Measurements from ENCODE around the gene FOXJ3. TPM values are rescaled to one million over a fixed set of nuclear protein-coding genes. Genes with fewer than 3 reads are reported as not detected.

The FOXJ3 gene
- total RNA-seq, 3 donors from 2014 or later, result 47.8 to 50.5 (median 49.8) TPM

- Mint-ChIP-seq H3K9me3 (no peaks in the 10 kb centered on the region), H3K36me3 (ENCODE audit: insufficient read depth) (peaks cover 12% of the 10 kb centered on the region), H3K4me1 (ENCODE audit: low read depth) (peaks cover 90% of the 10 kb centered on the region), H3K27me3 (ENCODE audit: low read depth) (no peaks in the 10 kb centered on the region), H3K4me3 (no peak overlapping the region)
- DNase-seq (no peak), ATAC-seq (no peak)
These were observed 10.5 kb downstream of the FOXJ3 start for GRCh38 chr1:42324398-42325013.

- Mint-ChIP-seq H3K36me3 (ENCODE audit: insufficient read depth) (peaks cover 12% of the 10 kb centered on the region), H3K4me3 (no peak overlapping the region), H3K27me3 (ENCODE audit: low read depth) (no peaks in the 10 kb centered on the region), H3K4me1 (ENCODE audit: low read depth) (peaks cover 90% of the 10 kb centered on the region), H3K9me3 (no peaks in the 10 kb centered on the region)
- ATAC-seq (no peak), DNase-seq (no peak)
These were observed 11.5 kb downstream of the FOXJ3 start for GRCh38 chr1:42323551-42323950.

GRCh38 chr1:42322577-42322976 lies 12.5 kb downstream of the FOXJ3 start:
- DNase-seq, result no peak
- peak in 1 of 2 donors; percentile 54 for ATAC-seq
- H3K9me3 Mint-ChIP-seq, result no peaks in the 10 kb centered on the region
- H3K4me1 Mint-ChIP-seq (ENCODE audit: low read depth), result peaks cover 88% of the 10 kb centered on the region
- peaks cover 14% of the 10 kb centered on the region for H3K36me3 Mint-ChIP-seq (ENCODE audit: insufficient read depth)
- no peaks in the 10 kb centered on the region for H3K27me3 Mint-ChIP-seq (ENCODE audit: low read depth)
- H3K4me3 Mint-ChIP-seq, result no peak overlapping the region

GRCh38 chr1:42321731-42322130 lies 13.3 kb downstream of the FOXJ3 start:
- H3K27me3 Mint-ChIP-seq (ENCODE audit: low read depth), result no peaks in the 10 kb centered on the region
- H3K36me3 Mint-ChIP-seq (ENCODE audit: insufficient read depth), result peaks cover 16% of the 10 kb centered on the region
- peaks cover 86% of the 10 kb centered on the region for H3K4me1 Mint-ChIP-seq (ENCODE audit: low read depth)
- ATAC-seq (no peak), DNase-seq (no peak)
- H3K4me3 Mint-ChIP-seq, result no peak overlapping the region
- no peaks in the 10 kb centered on the region for H3K9me3 Mint-ChIP-seq

- ATAC-seq, result no peak
- no peak for DNase-seq
- no peaks in the 10 kb centered on the region for H3K9me3 Mint-ChIP-seq
- no peaks in the 10 kb centered on the region for H3K27me3 Mint-ChIP-seq (ENCODE audit: low read depth)
- H3K36me3 Mint-ChIP-seq (ENCODE audit: insufficient read depth), result peaks cover 16% of the 10 kb centered on the region
- H3K4me1 Mint-ChIP-seq (ENCODE audit: low read depth), result peaks cover 86% of the 10 kb centered on the region
- H3K4me3 Mint-ChIP-seq, result no peak overlapping the region
These were observed 14.3 kb downstream of the FOXJ3 start for GRCh38 chr1:42320708-42321107.

- Mint-ChIP-seq H3K4me1 (ENCODE audit: low read depth) (peaks cover 87% of the 10 kb centered on the region), H3K27me3 (ENCODE audit: low read depth) (no peaks in the 10 kb centered on the region), H3K4me3 (peak overlapping the region; percentile 69), H3K9me3 (no peaks in the 10 kb centered on the region), H3K36me3 (ENCODE audit: insufficient read depth) (peaks cover 16% of the 10 kb centered on the region)
- ATAC-seq, result peak; percentile 28 to 35
- DNase-seq, result no peak
These were observed 15.1 kb downstream of the FOXJ3 start for GRCh38 chr1:42319871-42320484.

- Mint-ChIP-seq H3K36me3 (ENCODE audit: insufficient read depth) (peaks cover 16% of the 10 kb centered on the region), H3K4me3 (peak overlapping the region; percentile 69), H3K27me3 (ENCODE audit: low read depth) (no peaks in the 10 kb centered on the region), H3K4me1 (ENCODE audit: low read depth) (peaks cover 89% of the 10 kb centered on the region), H3K9me3 (no peaks in the 10 kb centered on the region)
- DNase-seq, result no peak
- peak; percentile 33 to 61 for ATAC-seq
These were observed 15.7 kb downstream of the FOXJ3 start for GRCh38 chr1:42319128-42319851.

GRCh38 chr1:42318601-42319000 lies 16.4 kb downstream of the FOXJ3 start:
- no peak for ATAC-seq
- H3K4me3 Mint-ChIP-seq, result no peak overlapping the region
- no peaks in the 10 kb centered on the region for H3K27me3 Mint-ChIP-seq (ENCODE audit: low read depth)
- no peaks in the 10 kb centered on the region for H3K9me3 Mint-ChIP-seq
- no peak for DNase-seq
- H3K36me3 Mint-ChIP-seq (ENCODE audit: insufficient read depth), result peaks cover 16% of the 10 kb centered on the region
- peaks cover 95% of the 10 kb centered on the region for H3K4me1 Mint-ChIP-seq (ENCODE audit: low read depth)

GRCh38 chr1:42317308-42317707 lies 17.7 kb downstream of the FOXJ3 start:
- ATAC-seq, result no peak
- H3K27me3 Mint-ChIP-seq (ENCODE audit: low read depth), result no peaks in the 10 kb centered on the region
- no peak for DNase-seq
- peaks cover 93% of the 10 kb centered on the region for H3K4me1 Mint-ChIP-seq (ENCODE audit: low read depth)
- no peaks in the 10 kb centered on the region for H3K9me3 Mint-ChIP-seq
- peaks cover 10% of the 10 kb centered on the region for H3K36me3 Mint-ChIP-seq (ENCODE audit: insufficient read depth)
- H3K4me3 Mint-ChIP-seq, result no peak overlapping the region

- Mint-ChIP-seq H3K4me1 (ENCODE audit: low read depth) (peaks cover 90% of the 10 kb centered on the region), H3K27me3 (ENCODE audit: low read depth) (no peaks in the 10 kb centered on the region), H3K36me3 (ENCODE audit: insufficient read depth) (peaks cover 5% of the 10 kb centered on the region), H3K9me3 (no peaks in the 10 kb centered on the region), H3K4me3 (no peak overlapping the region)
- no peak for DNase-seq
- ATAC-seq, result no peak
These were observed 18.7 kb downstream of the FOXJ3 start for GRCh38 chr1:42316292-42316691.

- Mint-ChIP-seq H3K27me3 (ENCODE audit: low read depth) (no peaks in the 10 kb centered on the region), H3K4me1 (ENCODE audit: low read depth) (peaks cover 89% of the 10 kb centered on the region), H3K36me3 (ENCODE audit: insufficient read depth) (peaks cover 10% of the 10 kb centered on the region), H3K9me3 (no peaks in the 10 kb centered on the region), H3K4me3 (no peak overlapping the region)
- no peak for ATAC-seq
- DNase-seq, result no peak
These were observed 19.5 kb downstream of the FOXJ3 start for GRCh38 chr1:42315500-42315899.

GRCh38 chr1:42313970-42314369 lies 21.1 kb downstream of the FOXJ3 start:
- H3K27me3 Mint-ChIP-seq (ENCODE audit: low read depth), result no peaks in the 10 kb centered on the region
- H3K9me3 Mint-ChIP-seq, result no peaks in the 10 kb centered on the region
- H3K4me1 Mint-ChIP-seq (ENCODE audit: low read depth), result peaks cover 82% of the 10 kb centered on the region
- no peak for DNase-seq
- H3K4me3 Mint-ChIP-seq, result no peak overlapping the region
- H3K36me3 Mint-ChIP-seq (ENCODE audit: insufficient read depth), result peaks cover 17% of the 10 kb centered on the region
- ATAC-seq, result no peak

- no peak overlapping the region for H3K4me3 Mint-ChIP-seq
- H3K36me3 Mint-ChIP-seq (ENCODE audit: insufficient read depth), result peaks cover 21% of the 10 kb centered on the region
- ATAC-seq, result no peak
- no peaks in the 10 kb centered on the region for H3K9me3 Mint-ChIP-seq
- no peaks in the 10 kb centered on the region for H3K27me3 Mint-ChIP-seq (ENCODE audit: low read depth)
- peaks cover 81% of the 10 kb centered on the region for H3K4me1 Mint-ChIP-seq (ENCODE audit: low read depth)
- no peak for DNase-seq
These were observed 22.3 kb downstream of the FOXJ3 start for GRCh38 chr1:42312576-42313212.

- H3K36me3 Mint-ChIP-seq (ENCODE audit: insufficient read depth), result peaks cover 19% of the 10 kb centered on the region
- DNase-seq (no peak), ATAC-seq (no peak)
- H3K9me3 Mint-ChIP-seq, result no peaks in the 10 kb centered on the region
- H3K4me3 Mint-ChIP-seq, result no peak overlapping the region
- H3K4me1 Mint-ChIP-seq (ENCODE audit: low read depth), result peaks cover 75% of the 10 kb centered on the region
- H3K27me3 Mint-ChIP-seq (ENCODE audit: low read depth), result no peaks in the 10 kb centered on the region
These were observed 23.1 kb downstream of the FOXJ3 start for GRCh38 chr1:42311897-42312296.

Data from activated T-cell treated with anti-CD3 and anti-CD28 coated beads, Interleukin-2, amount 50 U/mL, for 4 hours (primary cell).